GM12892 (cell line): ENCODE results near the gene PAPSS2. TPM values are rescaled to one million over a fixed set of nuclear protein-coding genes. Genes with fewer than 3 reads are reported as not detected.
"Not testable (repeated sequence)": the region's sequence is repeated elsewhere in the genome, so short reads cannot be mapped to it uniquely, and the experiment has no call there.

Experiments used
- DNase-seq: peaks from one replicate; pipeline ENCODE4 v3.0.0; 2011; ENCODE audit not compliant: insufficient read length
- FAIRE-seq: peaks from 2 replicates; lab custom pipeline; 2011; peaks lifted over from hg19 to GRCh38; lab: Jason Lieb, UNC
- POLR2A ChIP-seq: IDR thresholded peaks from 2 replicates; pipeline ENCODE4 v1.6.1; 2011; ENCODE audit warnings: low read depth, low read length, control low read depth
- POLR2AphosphoS5 ChIP-seq: IDR thresholded peaks from 2 replicates; pipeline ENCODE4 v1.6.1; 2011; ENCODE audit warnings: low read depth, low read length, control low read depth
- TAF1 ChIP-seq: IDR thresholded peaks from 2 replicates; pipeline ENCODE4 v1.6.1; 2011; ENCODE audit warnings: low read depth, mild to moderate bottlenecking, control low read depth, low read length, borderline replicate concordance
- polyA plus RNA-seq: library from polyadenylated mRNA; unstranded; fragments of >200 nt; gene quantifications from one replicate; pipeline ENCODE4 v1.2.1, GENCODE V29; 2012; ENCODE audit warnings: missing spikeins, inconsistent platforms; ENCODE audit not compliant: missing spikeins

PAPSS2 gene
- 0.81 TPM for polyA plus RNA-seq

- TF ChIP-seq TAF1: no peak
- TF ChIP-seq POLR2A: no peak
- TF ChIP-seq POLR2AphosphoS5: no peak
- DNase-seq (peak; percentile 29), FAIRE-seq (no peak)
Observed at GRCh38 chr10:87659571-87660483, at the start of gene PAPSS2. Gene PAPSS2, plus strand, starts transcription at chr10:87659878. Its CDS starts 104 bp downstream, at chr10:87659982.

GRCh38 chr10:87611341-87611740 lies 48.3 kb upstream of the PAPSS2 start:
- DNase-seq, FAIRE-seq: not testable (repeated sequence)

- DNase-seq (no peak), FAIRE-seq (no peak)
- no peak for TF ChIP-seq POLR2AphosphoS5
- no peak for TF ChIP-seq TAF1
- no peak for TF ChIP-seq POLR2A
Observed at GRCh38 chr10:87612115-87612514, 47.6 kb upstream of the PAPSS2 start.

DNA sequence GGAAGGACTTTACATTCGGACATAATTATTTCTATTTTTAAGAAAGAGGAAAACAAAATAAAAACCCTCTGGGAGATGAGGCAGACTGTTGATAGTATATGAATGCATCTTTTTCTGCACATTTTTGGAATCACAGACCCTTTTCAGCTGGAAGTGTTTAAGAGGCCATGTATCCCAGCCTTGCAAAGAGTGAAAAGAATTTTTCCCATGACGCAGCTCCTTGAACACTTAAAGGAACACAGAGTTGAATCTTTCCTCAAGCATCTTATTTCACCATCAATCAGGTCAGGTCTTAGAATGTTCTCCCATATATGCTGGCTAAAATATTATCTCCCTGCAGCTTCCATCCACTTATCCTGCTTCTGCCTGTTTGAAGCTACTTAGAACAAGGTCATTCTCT lies 45.9 kb upstream of the PAPSS2 start:
- TF ChIP-seq POLR2AphosphoS5 (no peak), TAF1 (no peak), POLR2A (no peak)
- no peak for FAIRE-seq

GRCh38 chr10:87615856-87616255 lies 43.8 kb upstream of the PAPSS2 start:
- FAIRE-seq (no peak), DNase-seq (no peak)
- no peak for TF ChIP-seq POLR2A
- no peak for TF ChIP-seq POLR2AphosphoS5
- TF ChIP-seq TAF1: no peak

More for the DNA sequence above, 45.9 kb upstream of the PAPSS2 start:
- DNase-seq: no peak

DNA sequence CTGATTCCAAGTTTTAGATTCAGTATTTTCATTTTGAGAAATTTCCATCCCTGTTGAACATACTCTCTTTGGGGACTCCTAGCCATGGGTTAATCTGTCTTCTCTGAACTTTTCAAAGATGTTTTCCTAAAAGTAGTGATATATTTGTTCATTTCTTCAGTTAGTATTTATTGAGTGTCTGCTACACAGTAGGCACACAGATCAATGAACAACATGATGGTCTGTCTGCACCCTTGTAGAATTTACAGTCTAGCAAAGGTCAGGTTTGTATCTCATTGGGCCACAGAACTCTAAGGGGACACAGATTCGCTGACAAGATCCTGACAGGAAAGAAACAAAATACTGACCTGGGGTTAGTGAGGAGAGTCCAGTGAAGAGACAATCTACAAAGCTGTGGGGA lies 42.2 kb upstream of the PAPSS2 start:
- DNase-seq: no peak
- TF ChIP-seq POLR2AphosphoS5 (no peak), POLR2A (no peak), TAF1 (no peak)
- FAIRE-seq: no peak

- FAIRE-seq (no peak), DNase-seq (no peak)
- TF ChIP-seq TAF1 (no peak), POLR2AphosphoS5 (no peak), POLR2A (no peak)
Observed at GRCh38 chr10:87618566-87619423, 40.9 kb upstream of the PAPSS2 start.

- FAIRE-seq (no peak), DNase-seq (no peak)
- TF ChIP-seq POLR2A: no peak
- no peak for TF ChIP-seq TAF1
- TF ChIP-seq POLR2AphosphoS5: no peak
Observed at GRCh38 chr10:87619705-87620104, 40.0 kb upstream of the PAPSS2 start.

DNA sequence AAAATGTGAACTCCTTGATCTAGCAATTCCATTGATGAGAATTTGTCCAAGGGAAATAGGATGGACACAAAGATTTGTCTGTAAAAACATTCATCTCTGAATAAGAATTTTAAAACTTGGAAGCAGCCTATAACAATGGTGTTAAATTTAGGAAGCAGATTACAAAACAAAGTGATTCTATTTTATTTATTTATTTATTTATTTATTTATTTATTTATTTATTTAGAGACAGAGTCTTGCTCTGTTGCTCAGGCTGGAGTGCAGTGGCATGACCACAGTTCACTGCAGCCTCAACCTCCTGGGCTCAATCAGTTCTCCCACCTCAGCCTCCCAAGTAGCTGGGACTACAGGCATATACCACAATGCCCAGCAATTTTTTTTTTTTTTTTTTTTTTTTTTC lies 38.2 kb upstream of the PAPSS2 start:
- not testable (repeated sequence) for FAIRE-seq, DNase-seq

GRCh38 chr10:87622314-87623004 lies 37.2 kb upstream of the PAPSS2 start:
- TF ChIP-seq POLR2A (no peak), TAF1 (no peak), POLR2AphosphoS5 (no peak)
- peak; percentile 5 for DNase-seq
- FAIRE-seq: peak; percentile 75

DNA sequence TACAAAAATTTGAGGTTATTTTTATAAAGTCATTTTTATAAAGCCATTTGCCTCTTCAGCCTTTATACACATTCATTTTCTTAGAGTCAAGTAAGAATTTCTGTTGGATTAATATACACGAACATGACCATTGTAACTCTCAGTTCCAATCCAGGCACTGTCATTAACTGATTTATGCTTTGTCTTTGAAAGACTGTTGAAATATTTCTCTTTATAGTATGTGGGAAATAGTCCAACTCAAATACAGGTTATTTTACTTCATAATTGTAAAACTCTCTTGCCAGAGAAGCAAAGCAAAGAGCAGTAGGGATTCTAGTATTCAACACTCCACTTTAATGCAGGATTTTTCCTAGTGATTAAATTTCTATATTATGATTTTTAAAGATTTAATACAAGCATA lies 36.5 kb upstream of the PAPSS2 start:
- FAIRE-seq: no peak
- DNase-seq: no peak
- no peak for TF ChIP-seq TAF1
- TF ChIP-seq POLR2A: no peak
- TF ChIP-seq POLR2AphosphoS5: no peak

GRCh38 chr10:87625661-87626060 lies 34.0 kb upstream of the PAPSS2 start:
- TF ChIP-seq TAF1: no peak
- no peak for TF ChIP-seq POLR2A
- TF ChIP-seq POLR2AphosphoS5: no peak
- FAIRE-seq: no peak

More at GRCh38 chr10:87625661-87626060, 34.0 kb upstream of the PAPSS2 start:
- no peak for DNase-seq
